CD4-positive, alpha-beta T cell (primary cell): ENCODE measurements around the gene KRTCAP2. TPM values are rescaled to one million over a fixed set of nuclear protein-coding genes. Genes with fewer than 3 reads are reported as not detected.
A peak's percentile ranks its signal among the peaks of the same experiment; 100 is the strongest.
"Not testable (repeated sequence)": the region's sequence is repeated elsewhere in the genome, so short reads cannot be mapped to it uniquely, and the experiment has no call there.

ENCODE experiments used
- ATAC-seq: fragments of 200-7000 bp; cut with Tn5 transposase; one replicate; pipeline ENCODE4 v1.10.0; 2022; ENCODE audit warnings: mild to moderate bottlenecking; ENCODE audit not compliant: poor library complexity
- CTCF ChIA-PET: fragments of 350-600 bp; sonication (Branson Sonifier 250); formaldehyde crosslinking; loops from one replicate; lab custom pipeline; 2021; ENCODE audit warnings: antibody characterized with exemption, inconsistent platforms; lab: Charles Lee
- POLR2A ChIA-PET: fragments of 350-600 bp; sonication (Branson Sonifier 250); formaldehyde crosslinking; loops from one replicate; lab custom pipeline; 2021; ENCODE audit warnings: antibody characterized with exemption, inconsistent platforms; lab: Charles Lee
- DNase-seq, 14 experiments: peaks; one replicate each; pipeline ENCODE4 v3.0.0-alpha.2; 2013 to 2020; ENCODE audit warnings: mixed read lengths in 2 of 14
- H3K27ac ChIP-seq, 2 donors: one replicate each; pipeline versions ENCODE4 v1.5.1 to v1.7.0; 2013; ENCODE audit warnings: low read length in 2 of 2, low read depth in 1 of 2, mild to moderate bottlenecking in 1 of 2
- H3K27me3 ChIP-seq, 2 experiments: 1 replicate in 1 of 2; 2 replicates in 1 of 2; pipeline versions ENCODE4 v1.6.1 to v1.7.0; 2013; ENCODE audit warnings: low read length in 2 of 2, control low read depth in 1 of 2, mild to moderate bottlenecking in 1 of 2, moderate library complexity in 1 of 2; ENCODE audit not compliant: insufficient read depth in 2 of 2, control insufficient read depth in 1 of 2
- H3K36me3 ChIP-seq: one replicate; pipeline ENCODE4 v1.6.1; 2013; ENCODE audit warnings: low read length, control low read depth; ENCODE audit not compliant: insufficient read depth
- H3K4me1 ChIP-seq: one replicate; pipeline ENCODE4 v1.6.1; 2013; ENCODE audit warnings: low read length, control low read depth; ENCODE audit not compliant: insufficient read depth
- H3K4me3 ChIP-seq: one replicate; pipeline ENCODE4 v1.5.1; 2013; ENCODE audit warnings: mild to moderate bottlenecking, low read length, moderate library complexity
- H3K9me3 ChIP-seq, 2 experiments: 1 replicate in 1 of 2; 2 replicates in 1 of 2; pipeline versions ENCODE4 v1.6.1 to v1.7.0; 2013; ENCODE audit warnings: low read length in 2 of 2, mild to moderate bottlenecking in 2 of 2, control low read depth in 1 of 2, moderate library complexity in 1 of 2; ENCODE audit not compliant: control insufficient read depth in 1 of 2, insufficient read depth in 1 of 2
- H3K27ac Mint-ChIP-seq: one replicate; pipeline ENCODE4 v1.8.0; 2020; ENCODE audit warnings: mixed read lengths
- H3K27me3 Mint-ChIP-seq: one replicate; pipeline ENCODE4 v1.8.0; 2021; ENCODE audit warnings: mixed read lengths
- H3K36me3 Mint-ChIP-seq: one replicate; pipeline ENCODE4 v1.8.0; 2021; ENCODE audit warnings: low read depth, mixed read lengths
- H3K4me1 Mint-ChIP-seq: one replicate; pipeline ENCODE4 v1.8.0; 2021; ENCODE audit warnings: low read depth, mixed read lengths
- H3K4me3 Mint-ChIP-seq: one replicate; pipeline ENCODE4 v1.8.0; 2020; ENCODE audit warnings: mild to moderate bottlenecking, mixed read lengths
- H3K9me3 Mint-ChIP-seq: one replicate; pipeline ENCODE4 v1.8.0; 2020; ENCODE audit warnings: mixed read lengths
- intact Hi-C, 2 experiments: fragments of 100-400 bp; cut with DNase I in 1 of 2; cut with micrococcal nuclease in 1 of 2; formaldehyde crosslinking; loops; one replicate each; pipeline versions ENCODE4 v1.15.1 to v1.9.0; 2023 to 2025; cut with DNase I, micrococcal nuclease
- total RNA-seq, 174 experiments: library from RNA in 2 of 174; stranded (reverse) in 2 of 174; gene quantifications; one replicate each; pipeline ENCODE4 v1.2.3 and lab custom pipeline; 2021 to 2026
- TF ChIP-seq, protein P1 (sequence below): fragments of 200-600 bp; IDR thresholded peaks from one replicate; pipeline ENCODE4 v1.8.0; 2022; ENCODE audit warnings: antibody characterized with exemption, mild to moderate bottlenecking

The KRTCAP2 gene
- total RNA-seq, 2 experiments from 2014 or later = 77.8 TPM

DNA sequence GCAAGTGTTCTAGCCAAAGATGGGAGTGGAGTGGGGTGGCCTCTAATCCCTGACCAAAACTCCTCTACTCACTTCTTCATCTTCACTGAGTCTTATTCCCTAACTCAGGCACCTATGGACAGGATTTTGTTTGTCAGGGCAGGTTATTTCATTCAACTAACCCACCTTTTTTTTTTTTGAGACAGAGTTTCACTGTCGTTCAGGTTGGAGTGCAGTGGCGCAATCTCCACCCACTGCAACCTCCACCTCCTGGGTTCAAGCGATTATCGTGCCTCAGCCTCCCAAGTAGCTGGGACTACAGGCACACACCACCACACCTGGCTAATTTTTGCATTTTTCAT is 5.0 kb downstream of the KRTCAP2 start:
- Mint-ChIP-seq H3K4me1 (peaks cover 31% of the 10 kb centered on the region), H3K4me3 (peak overlapping the region; percentile 21), H3K36me3 (peaks cover 36% of the 10 kb centered on the region)
- H3K27me3 Mint-ChIP-seq, H3K27me3 ChIP-seq, H3K27ac ChIP-seq, H3K9me3 ChIP-seq, ATAC-seq, H3K27ac Mint-ChIP-seq, H3K9me3 Mint-ChIP-seq, DNase-seq, H3K4me3 ChIP-seq: not testable (repeated sequence)
- Histone ChIP-seq H3K4me1 (peaks cover 29% of the 10 kb centered on the region), H3K36me3 (peaks cover 25% of the 10 kb centered on the region)
- intact Hi-C loops = loop anchor here (1.0 to 5.0 kb wide), 3 partner anchors 41 to 121 kb away; partner anchors contain the start of gene EFNA1 (in 2 of the 2)
- POLR2A ChIA-PET = interaction anchor here (1.0 to 1.8 kb wide), 4 partner anchors 26 to 83 kb away, joined by 3 to 9 read pairs (median 5); no protein-coding TSS in a partner anchor
- CTCF ChIA-PET = interaction anchor here (0.6 to 2.1 kb wide), 16 partner anchors 25 to 123 kb away, joined by 3 to 29 read pairs (median 4); partner anchors contain the start of gene SLC50A1
- TF ChIP-seq, protein P1, sequence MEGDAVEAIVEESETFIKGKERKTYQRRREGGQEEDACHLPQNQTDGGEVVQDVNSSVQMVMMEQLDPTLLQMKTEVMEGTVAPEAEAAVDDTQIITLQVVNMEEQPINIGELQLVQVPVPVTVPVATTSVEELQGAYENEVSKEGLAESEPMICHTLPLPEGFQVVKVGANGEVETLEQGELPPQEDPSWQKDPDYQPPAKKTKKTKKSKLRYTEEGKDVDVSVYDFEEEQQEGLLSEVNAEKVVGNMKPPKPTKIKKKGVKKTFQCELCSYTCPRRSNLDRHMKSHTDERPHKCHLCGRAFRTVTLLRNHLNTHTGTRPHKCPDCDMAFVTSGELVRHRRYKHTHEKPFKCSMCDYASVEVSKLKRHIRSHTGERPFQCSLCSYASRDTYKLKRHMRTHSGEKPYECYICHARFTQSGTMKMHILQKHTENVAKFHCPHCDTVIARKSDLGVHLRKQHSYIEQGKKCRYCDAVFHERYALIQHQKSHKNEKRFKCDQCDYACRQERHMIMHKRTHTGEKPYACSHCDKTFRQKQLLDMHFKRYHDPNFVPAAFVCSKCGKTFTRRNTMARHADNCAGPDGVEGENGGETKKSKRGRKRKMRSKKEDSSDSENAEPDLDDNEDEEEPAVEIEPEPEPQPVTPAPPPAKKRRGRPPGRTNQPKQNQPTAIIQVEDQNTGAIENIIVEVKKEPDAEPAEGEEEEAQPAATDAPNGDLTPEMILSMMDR = peak; percentile 20

DNA sequence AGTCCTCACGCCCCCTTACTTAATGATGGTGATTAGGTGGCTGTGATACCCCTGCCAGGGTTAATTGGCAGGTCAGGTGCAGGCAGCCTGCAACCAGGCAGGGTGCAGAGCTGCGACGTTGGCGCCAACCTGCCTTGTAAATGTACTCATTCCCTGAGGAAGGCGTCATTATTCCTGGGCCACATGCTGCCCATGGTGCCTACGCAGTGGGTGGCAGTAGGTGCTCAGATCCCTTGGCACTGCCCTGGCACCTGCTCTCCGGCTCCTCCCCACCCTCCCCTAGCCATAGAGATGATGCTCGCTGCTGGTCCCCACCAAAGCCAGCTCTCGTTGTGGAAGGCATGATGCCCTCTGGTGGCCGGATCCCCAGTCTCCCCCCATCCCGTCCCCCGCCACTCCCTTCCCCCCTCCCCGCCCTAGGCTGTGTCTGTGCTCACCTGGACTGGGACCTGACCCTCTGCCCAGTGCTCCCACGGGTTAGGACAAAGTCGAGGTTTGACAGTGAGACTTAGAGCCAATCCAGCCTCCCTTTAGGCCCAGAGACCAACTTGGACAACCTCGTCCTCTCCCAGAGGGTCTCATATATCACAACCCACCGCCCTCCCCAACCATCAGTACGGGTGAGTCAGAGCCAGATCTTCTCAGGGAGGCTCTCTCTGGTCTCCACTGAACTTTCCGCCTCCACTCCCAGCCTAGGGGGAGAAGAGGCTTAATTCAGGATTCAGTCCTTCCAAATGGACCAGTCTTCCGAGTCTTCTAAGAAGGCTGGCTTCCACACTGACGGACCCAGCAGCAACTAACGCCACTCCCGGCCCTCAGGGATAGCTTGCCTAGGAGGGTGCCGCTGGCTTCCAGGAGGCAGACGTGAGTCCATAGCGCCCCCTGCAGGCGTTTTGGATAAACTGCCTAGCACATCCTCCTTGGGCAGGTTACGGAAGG is 5.7 kb downstream of the KRTCAP2 start:
- Mint-ChIP-seq H3K9me3 (no peaks in the 10 kb centered on the region), H3K4me3 (peak overlapping the region; percentile 21), H3K27me3 (peaks cover 3% of the 10 kb centered on the region), H3K36me3 (peaks cover 30% of the 10 kb centered on the region), H3K27ac (no peak overlapping the region), H3K4me1 (peaks cover 26% of the 10 kb centered on the region)
- peaks cover 25% of the 10 kb centered on the region for H3K36me3 ChIP-seq
- TF ChIP-seq, protein P1 = peak; percentile 81
- peak overlapping the region; percentile 9 for H3K4me3 ChIP-seq
- H3K27ac ChIP-seq = no peak overlapping the region
- H3K9me3 ChIP-seq = no peaks in the 10 kb centered on the region
- H3K4me1 ChIP-seq = peaks cover 25% of the 10 kb centered on the region
- intact Hi-C loops = loop anchor here (1.0 to 5.0 kb wide), 4 partner anchors 40 to 120 kb away; partner anchors contain the start of gene EFNA1 (in 2 of the 2)
- DNase-seq (peak; percentile 78 to 93 (median 84)), ATAC-seq (peak; percentile 73)
- ChIA-PET POLR2A (interaction anchor here (0.6 to 1.8 kb wide), 5 partner anchors 26 to 83 kb away, joined by 3 to 9 read pairs (median 4); partner anchors contain the start of gene SLC50A1), CTCF (interaction anchor here (0.6 to 2.1 kb wide), 22 partner anchors 10 to 631 kb away, joined by 3 to 29 read pairs (median 4); partner anchors contain the start of gene SLC50A1)
- peaks cover 0 to 7% of the 10 kb centered on the region in 2 experiments for H3K27me3 ChIP-seq

DNA sequence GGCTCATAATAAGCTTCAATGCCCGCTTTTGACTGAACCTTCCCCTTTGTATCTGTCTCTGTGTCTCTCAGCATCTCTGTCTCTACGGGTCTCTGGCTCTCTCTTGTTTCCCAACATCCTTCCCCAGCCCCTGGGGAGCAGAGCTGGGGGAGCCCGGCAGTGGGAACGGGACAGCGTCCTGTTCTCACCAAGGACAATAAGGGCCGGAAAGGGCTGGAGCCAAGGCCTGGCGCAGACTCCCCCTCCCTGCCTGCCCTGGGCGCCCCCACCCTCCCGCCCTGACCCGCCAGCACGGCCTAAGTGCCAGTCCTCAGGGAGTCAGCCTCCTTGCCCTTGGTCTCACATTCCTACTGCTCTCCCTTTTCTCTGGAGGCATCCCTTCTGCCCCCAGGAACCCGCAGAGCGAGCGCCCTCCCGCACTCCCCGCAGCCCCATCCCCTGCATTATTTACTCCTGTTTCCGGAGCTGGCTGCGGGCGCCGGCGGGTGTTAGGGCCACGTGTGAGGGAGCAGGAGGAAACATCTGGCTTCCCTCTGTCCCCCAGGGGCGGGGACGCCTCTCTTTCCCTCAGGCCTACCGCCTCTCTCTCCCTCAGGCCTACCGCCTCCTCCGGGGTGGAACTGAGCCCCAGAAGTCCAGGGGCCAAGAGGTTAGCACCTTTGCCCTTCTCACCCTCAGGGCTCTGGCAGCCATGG is 6.5 kb downstream of the KRTCAP2 start:
- intact Hi-C loops = loop anchor here (2.0 to 5.0 kb wide), 3 partner anchors 39 to 119 kb away; partner anchors contain the start of gene EFNA1 (in 2 of the 2)
- CTCF ChIA-PET = interaction anchor here (0.6 to 2.4 kb wide), 13 partner anchors 9 to 122 kb away, joined by 3 to 29 read pairs (median 4); partner anchors contain the start of gene SLC50A1
- DNase-seq (peak in 1 of 14 experiments; percentile 30), ATAC-seq (no peak)
- H3K27me3 Mint-ChIP-seq = peaks cover 3% of the 10 kb centered on the region
- Histone ChIP-seq H3K27me3 (peaks cover 0 to 7% of the 10 kb centered on the region in 2 experiments), H3K4me3 (no peak overlapping the region), H3K36me3 (peaks cover 23% of the 10 kb centered on the region), H3K27ac (no peak overlapping the region), H3K9me3 (no peaks in the 10 kb centered on the region), H3K4me1 (peaks cover 19% of the 10 kb centered on the region)
- TF ChIP-seq, protein P1 = no peak
- H3K9me3 Mint-ChIP-seq = no peaks in the 10 kb centered on the region
- POLR2A ChIA-PET = interaction anchor here (1.8 kb wide), 1 partner anchor 27 kb away, joined by 4 read pairs; no protein-coding TSS in a partner anchor
- no peak overlapping the region for H3K4me3 Mint-ChIP-seq
- no peak overlapping the region for H3K27ac Mint-ChIP-seq
- H3K4me1 Mint-ChIP-seq = peaks cover 18% of the 10 kb centered on the region
- peaks cover 22% of the 10 kb centered on the region for H3K36me3 Mint-ChIP-seq
